ENCODE measurements around the gene SPATA12. TPM values are rescaled to one million over a fixed set of nuclear protein-coding genes. Genes with fewer than 3 reads are reported as not detected.

SPATA12 gene
- total and polyA plus RNA-seq, 2 donors (not counting 3 experiments of a cell fraction or from before 2014, with no cell fraction given), result 0.18 TPM; not detected in 1

DNA sequence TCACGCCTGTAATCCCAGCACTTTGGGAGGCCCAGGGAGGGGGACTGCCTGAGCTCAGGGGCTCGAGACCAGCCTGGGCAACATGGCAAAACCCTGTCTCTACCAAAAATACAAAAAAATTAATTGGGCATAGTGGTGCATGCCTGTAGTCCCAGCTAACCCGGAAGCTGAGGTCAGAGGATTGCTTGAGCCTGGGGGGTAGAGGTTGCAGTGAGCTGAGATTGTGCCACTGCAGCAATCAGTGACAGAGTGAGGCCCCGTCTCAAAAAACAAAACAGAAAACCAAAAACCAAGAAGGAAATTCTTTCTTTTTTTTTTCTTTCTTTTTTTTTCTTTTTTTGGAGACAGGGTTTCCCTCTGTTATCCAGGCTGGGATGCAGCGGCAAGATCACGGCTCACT, 3.5 kb downstream of the SPATA12 start:
- DNase-seq (ENCODE audit: low read depth, low spot score) (no peak), FAIRE-seq (no peak)
- TF ChIP-seq POLR2A (IDR thresholded peaks at IDR 0.05; ENCODE audit: low read depth, low read length), result no peak
- TF ChIP-seq MYC (IDR thresholded peaks at IDR 0.05; ENCODE audit: low read depth, low read length), result no peak
- TF ChIP-seq JUN (IDR thresholded peaks at IDR 0.05; ENCODE audit: borderline replicate concordance, insufficient read depth, insufficient read length, low read depth), result no peak
- no peak for TF ChIP-seq FOS (IDR thresholded peaks at IDR 0.05; ENCODE audit: borderline replicate concordance, insufficient read depth, low read length)
- TF ChIP-seq GATA2 (IDR thresholded peaks at IDR 0.05; ENCODE audit: insufficient read depth, insufficient read length, low read depth, low read length), result no peak
- Histone ChIP-seq H3K27me3 (ENCODE audit: control insufficient read depth in 2 of 2, insufficient read depth in 2 of 2, low read length in 2 of 2) (no peaks in the 10 kb centered on the region), H3K4me3 (replicated peaks in 1 of 3; ENCODE audit: insufficient read depth in 1 of 3, low read depth in 1 of 3, low read length in 3 of 3) (no peak overlapping the region), H2AFZ (ENCODE audit: low read depth, low read length) (no peak overlapping the region), H3K9me3 (replicated peaks; ENCODE audit: control insufficient read depth, insufficient read depth, low read length) (no peaks in the 10 kb centered on the region), H3K9ac (replicated peaks; ENCODE audit: extremely low read depth, insufficient read depth, low read length) (no peak overlapping the region), H3K79me2 (ENCODE audit: control insufficient read depth, insufficient read depth, low read length) (no peaks in the 10 kb centered on the region), H3K4me1 (ENCODE audit: control insufficient read depth, extremely low read depth, insufficient read depth, low read length) (peaks cover 33% of the 10 kb centered on the region), H3K4me2 (ENCODE audit: insufficient read depth, low read length) (no peak overlapping the region), H3K27ac (ENCODE audit: insufficient read depth, low read depth, low read length) (no peak overlapping the region), H3K36me3 (ENCODE audit: control insufficient read depth in 2 of 2, extremely low read depth in 1 of 2, insufficient read depth in 2 of 2, low read length in 2 of 2) (no peaks in the 10 kb centered on the region), H3K9me1 (replicated peaks; ENCODE audit: control insufficient read depth, extremely low read depth, insufficient read depth, low read length) (no peaks in the 10 kb centered on the region), H4K20me1 (replicated peaks; ENCODE audit: control insufficient read depth, extremely low read depth, insufficient read depth, low read length) (no peaks in the 10 kb centered on the region)
- no TSS peak for BruUV-seq (replicated peaks)
- POLR2A ChIA-PET, result no interaction called here
- intact Hi-C loops (cut with micrococcal nuclease), result loop anchor here (5.0 kb wide), 1 partner anchor 57 kb away; no protein-coding TSS in a partner anchor
- CTCF ChIA-PET, result no interaction called here
- dilution Hi-C loops (cut with MboI; ENCODE audit: extremely low pct_ligation_motif_present, low sequenced_read_pairs), result no loop called here

DNA sequence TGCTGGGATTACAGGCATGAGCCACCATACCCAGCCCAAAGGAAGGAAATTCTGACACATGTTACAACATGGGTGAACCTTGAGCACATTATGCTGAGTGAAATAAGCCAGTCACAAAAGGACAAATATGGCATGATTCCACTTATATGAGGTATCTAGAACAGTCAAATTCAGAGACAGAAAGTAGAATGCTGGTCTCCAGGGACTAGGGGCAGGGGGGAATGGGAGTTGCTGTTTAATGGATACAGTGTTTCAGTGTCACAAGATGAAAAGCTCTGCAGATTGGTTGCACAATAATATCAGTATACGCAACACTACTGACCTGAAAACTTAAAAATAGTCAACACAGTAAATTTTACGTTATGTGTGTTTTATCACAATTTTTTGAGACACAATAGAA, 4.1 kb downstream of the SPATA12 start:
- Histone ChIP-seq H3K79me2 (ENCODE audit: control insufficient read depth, insufficient read depth, low read length) (no peaks in the 10 kb centered on the region), H3K4me2 (ENCODE audit: insufficient read depth, low read length) (no peak overlapping the region), H3K9me1 (replicated peaks; ENCODE audit: control insufficient read depth, extremely low read depth, insufficient read depth, low read length) (no peaks in the 10 kb centered on the region), H3K27ac (ENCODE audit: insufficient read depth, low read depth, low read length) (no peak overlapping the region), H3K4me1 (ENCODE audit: control insufficient read depth, extremely low read depth, insufficient read depth, low read length) (peaks cover 33% of the 10 kb centered on the region), H3K36me3 (ENCODE audit: control insufficient read depth in 2 of 2, extremely low read depth in 1 of 2, insufficient read depth in 2 of 2, low read length in 2 of 2) (no peaks in the 10 kb centered on the region), H3K27me3 (ENCODE audit: control insufficient read depth in 2 of 2, insufficient read depth in 2 of 2, low read length in 2 of 2) (no peaks in the 10 kb centered on the region), H3K9ac (replicated peaks; ENCODE audit: extremely low read depth, insufficient read depth, low read length) (no peak overlapping the region), H3K9me3 (replicated peaks; ENCODE audit: control insufficient read depth, insufficient read depth, low read length) (no peaks in the 10 kb centered on the region), H4K20me1 (replicated peaks; ENCODE audit: control insufficient read depth, extremely low read depth, insufficient read depth, low read length) (no peaks in the 10 kb centered on the region), H2AFZ (ENCODE audit: low read depth, low read length) (no peak overlapping the region), H3K4me3 (replicated peaks in 1 of 3; ENCODE audit: insufficient read depth in 1 of 3, low read depth in 1 of 3, low read length in 3 of 3) (no peak overlapping the region)
- dilution Hi-C loops (cut with MboI; ENCODE audit: extremely low pct_ligation_motif_present, low sequenced_read_pairs), result no loop called here
- ChIA-PET CTCF (no interaction called here), POLR2A (no interaction called here)
- no peak for TF ChIP-seq EZH2 (IDR thresholded peaks at IDR 0.05; ENCODE audit: borderline replicate concordance, low read depth, low read length, severe bottlenecking)
- TF ChIP-seq MYC (IDR thresholded peaks at IDR 0.05; ENCODE audit: low read depth, low read length), result no peak
- no peak for TF ChIP-seq FOS (IDR thresholded peaks at IDR 0.05; ENCODE audit: borderline replicate concordance, insufficient read depth, low read length)
- TF ChIP-seq GATA2 (IDR thresholded peaks at IDR 0.05; ENCODE audit: insufficient read depth, insufficient read length, low read depth, low read length), result no peak
- TF ChIP-seq POLR2AphosphoS5 (IDR thresholded peaks at IDR 0.05; ENCODE audit: insufficient read depth, low read depth, low read length), result no peak
- no peak for TF ChIP-seq POLR2A (IDR thresholded peaks at IDR 0.05; ENCODE audit: low read depth, low read length)
- no peak for TF ChIP-seq JUN (IDR thresholded peaks at IDR 0.05; ENCODE audit: borderline replicate concordance, insufficient read depth, insufficient read length, low read depth)
- TF ChIP-seq, protein P1, sequence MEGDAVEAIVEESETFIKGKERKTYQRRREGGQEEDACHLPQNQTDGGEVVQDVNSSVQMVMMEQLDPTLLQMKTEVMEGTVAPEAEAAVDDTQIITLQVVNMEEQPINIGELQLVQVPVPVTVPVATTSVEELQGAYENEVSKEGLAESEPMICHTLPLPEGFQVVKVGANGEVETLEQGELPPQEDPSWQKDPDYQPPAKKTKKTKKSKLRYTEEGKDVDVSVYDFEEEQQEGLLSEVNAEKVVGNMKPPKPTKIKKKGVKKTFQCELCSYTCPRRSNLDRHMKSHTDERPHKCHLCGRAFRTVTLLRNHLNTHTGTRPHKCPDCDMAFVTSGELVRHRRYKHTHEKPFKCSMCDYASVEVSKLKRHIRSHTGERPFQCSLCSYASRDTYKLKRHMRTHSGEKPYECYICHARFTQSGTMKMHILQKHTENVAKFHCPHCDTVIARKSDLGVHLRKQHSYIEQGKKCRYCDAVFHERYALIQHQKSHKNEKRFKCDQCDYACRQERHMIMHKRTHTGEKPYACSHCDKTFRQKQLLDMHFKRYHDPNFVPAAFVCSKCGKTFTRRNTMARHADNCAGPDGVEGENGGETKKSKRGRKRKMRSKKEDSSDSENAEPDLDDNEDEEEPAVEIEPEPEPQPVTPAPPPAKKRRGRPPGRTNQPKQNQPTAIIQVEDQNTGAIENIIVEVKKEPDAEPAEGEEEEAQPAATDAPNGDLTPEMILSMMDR (IDR thresholded peaks at IDR 0.05; ENCODE audit: extremely low read depth in 1 of 2, insufficient read depth in 1 of 2, low read depth in 1 of 2, low read length in 2 of 2), result no peak
- TF ChIP-seq, protein P2, sequence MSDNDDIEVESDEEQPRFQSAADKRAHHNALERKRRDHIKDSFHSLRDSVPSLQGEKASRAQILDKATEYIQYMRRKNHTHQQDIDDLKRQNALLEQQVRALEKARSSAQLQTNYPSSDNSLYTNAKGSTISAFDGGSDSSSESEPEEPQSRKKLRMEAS (IDR thresholded peaks at IDR 0.05; ENCODE audit: insufficient read depth, insufficient read length), result no peak
- no TSS peak for BruUV-seq (replicated peaks)
- no peak for DNase-seq (ENCODE audit: low read depth, low spot score)
- intact Hi-C loops (cut with micrococcal nuclease), result loop anchor here (5.0 kb wide), 1 partner anchor 57 kb away; no protein-coding TSS in a partner anchor
- FAIRE-seq, result no peak

Measured in endothelial cell of umbilical vein (primary cell).